ENCODE results near the gene AMPH.
"Not testable (repeated sequence)": the region's sequence is repeated elsewhere in the genome, so short reads cannot be mapped to it uniquely, and the experiment has no call there.

AMPH gene

GRCh38 chr7:38628630-38629385 is 2.4 kb downstream of the AMPH start:
- no peak for DNase-seq

- DNase-seq = no peak
Measured at GRCh38 chr7:38625866-38626265, 5.3 kb downstream of the AMPH start.

DNA sequence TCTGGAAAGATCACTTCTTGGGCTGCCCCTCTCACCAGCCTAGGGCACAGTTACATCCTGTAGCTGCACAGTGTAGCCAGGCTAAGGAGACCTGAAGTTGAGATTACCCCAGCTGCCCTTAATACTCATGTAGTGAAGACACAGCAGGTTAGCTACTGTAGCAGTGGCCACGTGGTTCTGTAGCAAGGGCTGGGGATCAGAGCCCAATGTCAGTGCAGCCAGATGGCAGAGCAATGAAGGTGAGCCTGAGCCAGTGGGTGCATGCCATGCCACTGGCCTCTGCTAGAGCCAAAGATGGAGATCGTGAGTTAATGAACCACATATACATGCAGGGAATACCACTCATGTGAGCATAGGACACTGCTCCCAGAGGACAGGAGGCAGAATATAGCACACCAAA is 15.5 kb downstream of the AMPH start:
- no peak for DNase-seq

GRCh38 chr7:38607466-38607865 is 23.7 kb downstream of the AMPH start:
- DNase-seq = no peak

- no peak for DNase-seq
Measured at GRCh38 chr7:38600741-38601140, 30.4 kb downstream of the AMPH start.

- DNase-seq = no peak
Measured at GRCh38 chr7:38594949-38595348, 36.2 kb downstream of the AMPH start.

DNA sequence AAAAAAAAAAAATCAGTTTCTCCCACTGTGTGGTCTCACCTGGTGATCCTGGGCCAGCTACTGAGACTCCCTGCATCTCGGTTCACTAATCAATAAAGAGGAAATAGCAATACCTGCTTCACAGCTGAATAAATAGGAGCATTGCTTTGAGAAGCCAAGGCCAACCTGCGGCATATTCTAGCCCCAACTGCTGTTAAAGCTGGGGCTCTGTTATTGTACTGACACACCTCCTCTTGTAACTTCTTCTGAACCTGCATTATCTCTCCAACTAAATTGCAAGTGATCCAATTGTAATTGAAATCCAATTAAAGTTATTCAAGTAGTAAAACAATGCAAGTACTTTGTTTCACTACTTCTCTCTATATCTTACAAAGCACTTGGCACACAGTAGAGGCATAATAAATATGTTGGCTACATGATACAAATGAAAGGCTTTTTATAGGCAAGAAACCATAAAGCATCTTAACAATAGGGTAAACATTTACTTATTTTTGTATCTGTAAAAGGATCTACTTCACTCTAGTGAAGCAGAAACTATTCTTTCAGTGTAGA is 38.4 kb downstream of the AMPH start:
- no peak for DNase-seq

- DNase-seq = no peak
Measured at GRCh38 chr7:38585572-38586354, 45.4 kb downstream of the AMPH start.

- no peak for DNase-seq
Measured at GRCh38 chr7:38584443-38585210, 46.5 kb downstream of the AMPH start.

DNA sequence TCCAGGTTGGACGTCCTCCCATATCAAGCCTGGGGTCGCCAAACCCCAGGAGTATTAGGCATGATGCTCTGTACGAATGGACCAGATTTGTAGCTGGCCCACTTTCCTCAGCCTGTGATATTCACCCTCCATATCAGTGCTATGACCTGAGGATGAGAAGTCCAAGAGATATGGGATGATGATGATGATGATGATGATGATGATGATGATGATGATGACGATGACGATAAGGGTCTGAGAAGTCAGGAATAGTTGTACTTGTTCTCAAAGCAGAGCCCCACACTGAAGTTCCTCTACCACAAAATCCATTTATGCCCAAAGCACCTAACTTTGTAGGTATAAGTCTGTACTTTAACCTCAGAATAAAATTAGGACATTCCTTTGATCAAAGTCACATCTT is 50.7 kb downstream of the AMPH start:
- no peak for DNase-seq

- DNase-seq = no peak
Measured at GRCh38 chr7:38574086-38574485, 57.1 kb downstream of the AMPH start.

DNA sequence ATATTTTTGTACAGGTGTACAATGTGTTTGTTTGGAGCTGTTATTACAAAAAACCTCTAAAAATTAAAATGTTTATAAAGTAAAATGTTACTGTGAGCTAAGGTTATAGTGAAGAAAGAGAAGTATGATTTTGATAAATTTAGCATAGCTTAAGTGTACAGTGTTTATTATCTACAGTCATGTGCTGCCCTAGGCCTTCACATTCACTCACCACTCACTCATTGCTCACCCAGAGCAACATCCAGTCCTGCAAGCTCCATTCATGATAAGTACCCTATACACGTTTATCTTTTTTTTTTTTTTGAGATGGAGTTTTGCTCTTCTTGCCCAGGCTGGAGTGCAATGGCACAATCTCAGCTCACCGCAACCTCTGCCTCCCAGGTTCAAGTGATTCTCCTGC is 59.6 kb downstream of the AMPH start:
- not testable (repeated sequence) for DNase-seq

GRCh38 chr7:38568497-38568896 is 62.7 kb downstream of the AMPH start:
- no peak for DNase-seq

GRCh38 chr7:38565289-38565688 is 65.9 kb downstream of the AMPH start:
- DNase-seq = no peak

- no peak for DNase-seq
Measured at GRCh38 chr7:38563741-38564140, 67.4 kb downstream of the AMPH start.

- no peak for DNase-seq
Measured at GRCh38 chr7:38561166-38561565, 70.0 kb downstream of the AMPH start.

DNA sequence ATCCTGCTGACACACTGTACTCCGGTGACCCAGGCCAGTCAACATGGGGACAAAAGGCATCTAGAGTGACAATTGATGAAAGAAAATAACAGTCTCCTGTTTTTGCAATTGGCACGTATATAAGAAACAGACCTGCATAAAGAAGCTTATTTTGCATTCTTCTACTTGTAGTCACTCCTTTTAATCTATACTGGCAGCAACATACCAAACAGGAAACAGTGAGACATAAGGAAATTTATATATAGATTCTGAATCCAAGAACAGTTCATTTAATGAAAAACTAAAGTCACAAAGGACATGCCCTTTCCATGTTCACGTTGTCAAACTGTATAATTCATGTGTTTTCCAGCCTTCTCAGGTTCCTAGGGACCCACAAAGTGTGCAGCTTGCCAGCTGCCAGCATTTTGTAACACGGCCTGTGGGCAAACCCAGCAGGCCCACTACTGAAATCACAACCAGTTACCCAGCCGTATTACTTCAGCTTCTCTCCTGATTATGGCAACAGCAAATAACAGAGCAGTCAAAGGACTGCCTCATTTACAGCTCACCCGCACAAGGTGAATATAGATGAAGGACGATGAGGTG is 72.3 kb downstream of the AMPH start:
- no peak for DNase-seq

- DNase-seq = no peak
Measured at GRCh38 chr7:38554586-38554985, 76.6 kb downstream of the AMPH start.

- no peak for DNase-seq
Measured at GRCh38 chr7:38550836-38551235, 80.3 kb downstream of the AMPH start.

- DNase-seq = no peak
Measured at GRCh38 chr7:38548605-38549004, 82.6 kb downstream of the AMPH start.

DNA sequence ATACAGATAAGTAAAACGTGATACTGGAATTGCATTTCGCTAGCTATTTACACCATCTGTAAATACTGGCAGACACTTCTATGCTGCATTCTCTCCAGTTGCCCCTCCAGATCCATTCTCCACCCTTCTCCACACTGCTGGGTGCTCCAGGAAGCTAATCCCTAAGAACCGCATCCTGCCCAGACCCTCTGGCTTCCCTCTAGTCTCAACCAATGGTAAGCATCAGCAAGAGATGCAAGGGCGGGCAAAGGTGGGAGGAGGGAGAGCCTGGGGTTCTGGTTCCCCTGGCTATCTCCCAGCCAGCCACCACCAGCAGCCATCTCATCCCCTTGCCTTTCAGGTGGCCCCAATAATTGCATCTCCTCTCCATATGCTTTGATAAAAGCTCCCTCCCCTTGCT is 84.4 kb downstream of the AMPH start:
- DNase-seq = no peak

GRCh38 chr7:38545977-38546376 is 85.2 kb downstream of the AMPH start:
- no peak for DNase-seq

GRCh38 chr7:38542156-38542555 is 89.0 kb downstream of the AMPH start:
- no peak for DNase-seq
